ENCODE measurements around the gene MYO10. TPM values are rescaled to one million over a fixed set of nuclear protein-coding genes. Genes with fewer than 3 reads are reported as not detected.
"Not testable (repeated sequence)": the region's sequence is repeated elsewhere in the genome, so short reads cannot be mapped to it uniquely, and the experiment has no call there.

Gene MYO10
- total RNA-seq, 3 donors from 2014 or later (not counting 1 experiment from before 2014, with no cell fraction given), result 0.83 to 1.2 TPM; not detected in 1

GRCh38 chr5:16879191-16879590 is 56.9 kb downstream of the MYO10 start:
- H3K27ac Mint-ChIP-seq, result no peak overlapping the region
- H3K4me1 Mint-ChIP-seq, result no peaks in the 10 kb centered on the region
- H3K9me3 ChIP-seq (ENCODE audit: control insufficient read depth, insufficient read depth, low read length), result no peaks in the 10 kb centered on the region
- no peaks in the 10 kb centered on the region for H3K27me3 Mint-ChIP-seq (ENCODE audit: low read depth in 2 of 2)
- intact Hi-C loops (cut with micrococcal nuclease), result no loop called here
- H3K36me3 ChIP-seq (ENCODE audit: control insufficient read depth, insufficient read depth, low read length), result no peaks in the 10 kb centered on the region
- H3K4me3 ChIP-seq (ENCODE audit: low read length), result no peak overlapping the region
- no peak overlapping the region for H3K27ac ChIP-seq (ENCODE audit: low read length)
- DNase-seq, result no peak
- no peak overlapping the region for H3K4me3 Mint-ChIP-seq
- H3K36me3 Mint-ChIP-seq, result no peaks in the 10 kb centered on the region
- H3K4me1 ChIP-seq (ENCODE audit: control insufficient read depth, insufficient read depth, low read length), result no peaks in the 10 kb centered on the region
- peaks cover 2 to 5% of the 10 kb centered on the region in 2 donors for H3K9me3 Mint-ChIP-seq
- H3K27me3 ChIP-seq (ENCODE audit: control insufficient read depth, insufficient read depth, low read length), result no peaks in the 10 kb centered on the region
- 86% methylated on average over 1 of the region's 1 CpG for WGBS (ENCODE audit: insufficient coverage)
- ATAC-seq, result no peak
- no peak for TF ChIP-seq CTCF (IDR thresholded peaks at IDR 0.05)

GRCh38 chr5:16877267-16877935 is 58.7 kb downstream of the MYO10 start:
- Mint-ChIP-seq H3K36me3 (no peaks in the 10 kb centered on the region), H3K4me3 (no peak overlapping the region), H3K4me1 (no peaks in the 10 kb centered on the region), H3K27me3 (ENCODE audit: low read depth in 2 of 2) (no peaks in the 10 kb centered on the region), H3K9me3 (peaks cover 2 to 5% of the 10 kb centered on the region in 2 donors), H3K27ac (no peak overlapping the region)
- no peak for TF ChIP-seq CTCF (IDR thresholded peaks at IDR 0.05)
- H3K27ac ChIP-seq (ENCODE audit: low read length), result no peak overlapping the region
- H3K9me3 ChIP-seq (ENCODE audit: control insufficient read depth, insufficient read depth, low read length), result peaks cover 6% of the 10 kb centered on the region
- no peaks in the 10 kb centered on the region for H3K4me1 ChIP-seq (ENCODE audit: control insufficient read depth, insufficient read depth, low read length)
- 92% methylated on average over 9 of the region's 9 CpGs for WGBS (ENCODE audit: insufficient coverage)
- DNase-seq, result no peak
- no peaks in the 10 kb centered on the region for H3K27me3 ChIP-seq (ENCODE audit: control insufficient read depth, insufficient read depth, low read length)
- no peak overlapping the region for H3K4me3 ChIP-seq (ENCODE audit: low read length)
- ATAC-seq, result no peak
- H3K36me3 ChIP-seq (ENCODE audit: control insufficient read depth, insufficient read depth, low read length), result no peaks in the 10 kb centered on the region
- intact Hi-C loops (cut with micrococcal nuclease), result no loop called here

GRCh38 chr5:16874424-16874823 is 61.7 kb downstream of the MYO10 start:
- H3K9me3 ChIP-seq (ENCODE audit: control insufficient read depth, insufficient read depth, low read length); H3K4me1 Mint-ChIP-seq; H3K27me3 ChIP-seq (ENCODE audit: control insufficient read depth, insufficient read depth, low read length); H3K36me3 ChIP-seq (ENCODE audit: control insufficient read depth, insufficient read depth, low read length); H3K27ac Mint-ChIP-seq; H3K4me1 ChIP-seq (ENCODE audit: control insufficient read depth, insufficient read depth, low read length); DNase-seq; H3K9me3 Mint-ChIP-seq; H3K4me3 Mint-ChIP-seq; H3K4me3 ChIP-seq (ENCODE audit: low read length); H3K27me3 Mint-ChIP-seq (ENCODE audit: low read depth in 2 of 2); ATAC-seq; H3K27ac ChIP-seq (ENCODE audit: low read length); intact Hi-C loops (cut with micrococcal nuclease); H3K36me3 Mint-ChIP-seq: not testable (repeated sequence)
- WGBS (ENCODE audit: insufficient coverage), result 100% methylated on average over 1 of the region's 1 CpG

GRCh38 chr5:16871746-16872339 is 64.2 kb downstream of the MYO10 start:
- ATAC-seq, result no peak
- Mint-ChIP-seq H3K4me1 (no peaks in the 10 kb centered on the region), H3K27me3 (ENCODE audit: low read depth in 2 of 2) (no peaks in the 10 kb centered on the region), H3K36me3 (no peaks in the 10 kb centered on the region), H3K27ac (no peak overlapping the region), H3K9me3 (peaks cover 4 to 8% of the 10 kb centered on the region in 2 donors), H3K4me3 (no peak overlapping the region)
- DNase-seq, result no peak
- intact Hi-C loops (cut with micrococcal nuclease), result no loop called here
- H3K36me3 ChIP-seq (ENCODE audit: control insufficient read depth, insufficient read depth, low read length), result no peaks in the 10 kb centered on the region
- WGBS (ENCODE audit: insufficient coverage), result 83% methylated on average over 3 of the region's 4 CpGs
- H3K4me3 ChIP-seq (ENCODE audit: low read length), result no peak overlapping the region
- no peak for TF ChIP-seq CTCF (IDR thresholded peaks at IDR 0.05)
- no peak overlapping the region for H3K27ac ChIP-seq (ENCODE audit: low read length)
- no peaks in the 10 kb centered on the region for H3K27me3 ChIP-seq (ENCODE audit: control insufficient read depth, insufficient read depth, low read length)
- no peaks in the 10 kb centered on the region for H3K4me1 ChIP-seq (ENCODE audit: control insufficient read depth, insufficient read depth, low read length)
- H3K9me3 ChIP-seq (ENCODE audit: control insufficient read depth, insufficient read depth, low read length), result peaks cover 6% of the 10 kb centered on the region

All from natural killer cell (primary cell).